Measurements from ENCODE around the gene GTF2F1. TPM values are rescaled to one million over a fixed set of nuclear protein-coding genes. Genes with fewer than 3 reads are reported as not detected.

Gene GTF2F1
- total RNA-seq, 1 experiment from 2014 or later = 67.2 TPM

DNA sequence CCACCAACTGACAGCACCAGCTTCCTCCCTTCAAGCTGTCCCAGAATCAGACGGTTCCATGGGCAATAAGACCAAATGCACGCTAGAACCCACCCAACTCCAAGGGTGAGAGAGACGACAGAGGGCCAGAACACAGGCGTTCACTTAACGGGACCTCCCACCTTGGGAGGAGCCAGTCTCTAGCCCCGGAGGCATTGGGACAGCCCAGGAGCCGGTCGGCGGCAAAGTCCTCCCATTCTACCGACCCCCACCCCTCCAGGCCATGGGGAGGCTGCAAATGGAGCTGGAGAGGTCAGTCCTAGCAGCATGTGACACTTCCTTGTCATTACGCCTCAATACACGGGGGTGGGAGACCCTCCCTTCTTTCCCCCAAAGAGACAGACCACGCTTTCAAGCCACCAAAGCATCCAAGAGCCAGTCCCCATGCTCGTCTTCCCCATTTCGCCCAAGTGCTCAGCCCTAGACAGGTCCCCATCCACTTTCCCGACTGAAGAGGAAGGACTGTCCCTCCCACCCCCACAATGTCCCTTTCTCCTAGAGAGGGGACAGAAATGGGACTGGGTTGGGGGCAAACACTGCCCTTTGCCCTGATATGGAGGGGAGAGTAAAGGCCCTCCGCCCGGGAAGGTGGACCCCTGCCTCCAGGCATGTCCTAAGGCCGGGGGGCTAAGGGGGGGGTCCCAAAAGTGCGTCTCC is 30.7 kb upstream of the GTF2F1 start:
- H3K4me1 ChIP-seq (ENCODE audit: insufficient read depth, low read length) = no peaks in the 10 kb centered on the region
- no peaks in the 10 kb centered on the region for H3K9me3 ChIP-seq (ENCODE audit: control insufficient read depth, low read depth, low read length)
- no peak overlapping the region for H3K4ac ChIP-seq (ENCODE audit: low read depth, low read length)
- no peaks in the 10 kb centered on the region for H4K20me1 ChIP-seq (ENCODE audit: control insufficient read depth, insufficient read depth, insufficient read length)
- H3K79me1 ChIP-seq (ENCODE audit: insufficient read depth, low read depth, low read length, poor library complexity, severe bottlenecking) = peaks cover 3% of the 10 kb centered on the region
- H3K9ac ChIP-seq (ENCODE audit: extremely low read depth, insufficient read length, low read length) = peak overlapping the region; percentile 64
- H3K27me3 ChIP-seq (ENCODE audit: insufficient read depth, low read length) = no peaks in the 10 kb centered on the region
- H3K36me3 Mint-ChIP-seq (ENCODE audit: insufficient read depth in 1 of 3, low read depth in 3 of 3) = peaks cover 32 to 57% (median 51%) of the 10 kb centered on the region in 3 experiments
- no peak overlapping the region for H4K91ac ChIP-seq (ENCODE audit: insufficient read length, low read depth, low read length)
- no peak overlapping the region for H3T11ph ChIP-seq (ENCODE audit: low read length)
- no peak overlapping the region for H2BK15ac ChIP-seq (ENCODE audit: low read depth, low read length)
- H2AK5ac ChIP-seq (ENCODE audit: insufficient read length, low read length) = no peak overlapping the region
- peaks cover 10 to 15% of the 10 kb centered on the region in 2 experiments for H3K4me1 Mint-ChIP-seq
- no peak overlapping the region for H4K8ac ChIP-seq (replicated peaks; ENCODE audit: insufficient read length, low read depth, low read length)
- H3K79me2 ChIP-seq (ENCODE audit: insufficient read depth, low read length) = peaks cover 44% of the 10 kb centered on the region
- no peak overlapping the region for H3K27ac ChIP-seq (ENCODE audit: insufficient read length, low read depth, low read length)
- TF ChIP-seq, protein P1, sequence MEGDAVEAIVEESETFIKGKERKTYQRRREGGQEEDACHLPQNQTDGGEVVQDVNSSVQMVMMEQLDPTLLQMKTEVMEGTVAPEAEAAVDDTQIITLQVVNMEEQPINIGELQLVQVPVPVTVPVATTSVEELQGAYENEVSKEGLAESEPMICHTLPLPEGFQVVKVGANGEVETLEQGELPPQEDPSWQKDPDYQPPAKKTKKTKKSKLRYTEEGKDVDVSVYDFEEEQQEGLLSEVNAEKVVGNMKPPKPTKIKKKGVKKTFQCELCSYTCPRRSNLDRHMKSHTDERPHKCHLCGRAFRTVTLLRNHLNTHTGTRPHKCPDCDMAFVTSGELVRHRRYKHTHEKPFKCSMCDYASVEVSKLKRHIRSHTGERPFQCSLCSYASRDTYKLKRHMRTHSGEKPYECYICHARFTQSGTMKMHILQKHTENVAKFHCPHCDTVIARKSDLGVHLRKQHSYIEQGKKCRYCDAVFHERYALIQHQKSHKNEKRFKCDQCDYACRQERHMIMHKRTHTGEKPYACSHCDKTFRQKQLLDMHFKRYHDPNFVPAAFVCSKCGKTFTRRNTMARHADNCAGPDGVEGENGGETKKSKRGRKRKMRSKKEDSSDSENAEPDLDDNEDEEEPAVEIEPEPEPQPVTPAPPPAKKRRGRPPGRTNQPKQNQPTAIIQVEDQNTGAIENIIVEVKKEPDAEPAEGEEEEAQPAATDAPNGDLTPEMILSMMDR (conservative IDR thresholded peaks at IDR 0.05) = no peak
- no peak overlapping the region for H3K18ac ChIP-seq (ENCODE audit: insufficient read length, low read depth, low read length)
- no peak overlapping the region for H2BK12ac ChIP-seq (ENCODE audit: insufficient read length, low read depth, low read length)
- H3K9me3 Mint-ChIP-seq = peaks cover 6 to 8% of the 10 kb centered on the region in 2 experiments
- H4K5ac ChIP-seq (ENCODE audit: insufficient read length, low read depth, low read length) = no peak overlapping the region
- peak; percentile 75 for DNase-seq
- H3K4me3 Mint-ChIP-seq = peak overlapping the region; percentile 92 to 93
- H3K27me3 Mint-ChIP-seq (ENCODE audit: low read depth) = peaks cover 4% of the 10 kb centered on the region; the same call in 1 of the 2 replicates
- H3K4me2 ChIP-seq (ENCODE audit: insufficient read depth, insufficient read length, low read length) = peak overlapping the region; percentile 78
- peak overlapping the region; percentile 73 to 93 (median 91) for H3K27ac Mint-ChIP-seq
- WGBS (ENCODE audit: extremely low coverage, insufficient read length, low lambda C conversion rate) = no CpG with 5 or more reads among the region's 20 CpGs
- H2BK120ac ChIP-seq (ENCODE audit: low read depth, low read length, poor library complexity, severe bottlenecking) = no peak overlapping the region
- H2AFZ ChIP-seq (ENCODE audit: low read length) = no peak overlapping the region
- peaks cover 4% of the 10 kb centered on the region for H3K23me2 ChIP-seq (ENCODE audit: insufficient read length, low read depth, low read length, poor library complexity, severe bottlenecking)
- no peak overlapping the region for H2BK20ac ChIP-seq (ENCODE audit: low read depth, low read length, poor library complexity, severe bottlenecking)
- H3K23ac ChIP-seq (ENCODE audit: insufficient read length, low read depth, low read length) = no peak overlapping the region
- no peak overlapping the region for H3K14ac ChIP-seq (ENCODE audit: insufficient read depth, low read length)
- no peak overlapping the region for H3K56ac ChIP-seq (ENCODE audit: insufficient read length, low read depth, low read length)
- no peak overlapping the region for H2BK5ac ChIP-seq (ENCODE audit: insufficient read length, low read length)
